MG63 (cell line): ENCODE measurements around the gene DIP2A. TPM values are rescaled to one million over a fixed set of nuclear protein-coding genes. Genes with fewer than 3 reads are reported as not detected.
"Not testable (repeated sequence)": the region's sequence is repeated elsewhere in the genome, so short reads cannot be mapped to it uniquely, and the experiment has no call there.

Experiments used
- DNase-seq: peaks from one replicate; pipeline ENCODE4 v3.0.0-alpha.2; 2020
- H3K27me3 ChIP-seq: fragments of 250-450 bp; sonication (Bioruptor Pico); 2 replicates; pipeline ENCODE4 v1.5.1; 2020; ENCODE audit warnings: mild to moderate bottlenecking, moderate library complexity
- H3K36me3 ChIP-seq: fragments of 250-450 bp; sonication (Bioruptor Pico); 2 replicates; pipeline ENCODE4 v1.5.1; 2020; ENCODE audit warnings: mild to moderate bottlenecking, moderate library complexity
- H3K4me3 ChIP-seq: fragments of 250-450 bp; sonication (Bioruptor Pico); 2 replicates; pipeline ENCODE4 v1.5.1; 2020; ENCODE audit warnings: mild to moderate bottlenecking, moderate library complexity
- H3K9me3 ChIP-seq: fragments of 250-450 bp; sonication (Bioruptor Pico); 2 replicates; pipeline ENCODE4 v1.5.1; 2020; ENCODE audit warnings: mild to moderate bottlenecking, moderate library complexity
- total RNA-seq: library from RNA; depleted of rRNA; stranded (reverse); fragments of >200 nt; shearing (Covaris generic); gene quantifications from 2 replicates; pipeline ENCODE4 v1.2.3, GENCODE V29; 2014; ENCODE audit warnings: low replicate concordance

DIP2A gene
- total RNA-seq, 1 experiment from 2014 or later: 15.9 TPM

- Histone ChIP-seq H3K4me3 (peak overlapping the region; percentile 83), H3K9me3 (no peaks in the 10 kb centered on the region), H3K27me3 (no peaks in the 10 kb centered on the region), H3K36me3 (peaks cover 24% of the 10 kb centered on the region)
- DNase-seq: peak; percentile 47
These were observed 843 bp downstream of the DIP2A start for GRCh38 chr21:46459356-46460112.

GRCh38 chr21:46461909-46462308 is 3.2 kb downstream of the DIP2A start:
- no peak for DNase-seq
- no peaks in the 10 kb centered on the region for H3K9me3 ChIP-seq
- no peak overlapping the region for H3K4me3 ChIP-seq
- H3K36me3 ChIP-seq: peaks cover 21% of the 10 kb centered on the region
- no peaks in the 10 kb centered on the region for H3K27me3 ChIP-seq

DNA sequence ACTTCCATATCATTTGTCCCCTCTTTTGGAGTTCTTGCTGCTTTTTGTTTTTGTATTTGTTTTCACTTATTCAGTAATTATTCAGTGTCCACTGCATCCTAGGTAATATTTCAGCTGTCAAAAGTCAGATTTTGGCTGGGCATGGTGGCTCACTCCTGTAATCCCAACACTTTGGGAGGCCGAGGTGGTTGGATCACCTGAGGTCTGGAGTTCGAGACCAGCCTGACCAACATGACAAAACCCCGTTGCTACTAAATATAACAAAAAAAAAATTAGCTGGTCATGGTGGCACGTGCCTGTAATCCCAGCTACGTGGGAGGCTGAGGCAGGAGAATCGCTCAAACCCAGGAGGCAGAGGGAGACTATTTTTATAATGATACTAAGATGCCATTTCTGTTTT is 6.5 kb downstream of the DIP2A start:
- H3K9me3 ChIP-seq, H3K4me3 ChIP-seq: not testable (repeated sequence)

GRCh38 chr21:46465651-46466050 is 7.0 kb downstream of the DIP2A start:
- no peak for DNase-seq
- Histone ChIP-seq H3K36me3 (peaks cover 29% of the 10 kb centered on the region), H3K4me3 (no peak overlapping the region), H3K27me3 (no peaks in the 10 kb centered on the region), H3K9me3 (no peaks in the 10 kb centered on the region)

More for the DNA sequence above, 6.5 kb downstream of the DIP2A start:
- peaks cover 29% of the 10 kb centered on the region for H3K36me3 ChIP-seq
- not testable (repeated sequence) for DNase-seq, H3K27me3 ChIP-seq

GRCh38 chr21:46468108-46468774 is 9.6 kb downstream of the DIP2A start:
- peaks cover 23% of the 10 kb centered on the region for H3K36me3 ChIP-seq
- H3K4me3 ChIP-seq: no peak overlapping the region
- no peaks in the 10 kb centered on the region for H3K9me3 ChIP-seq
- H3K27me3 ChIP-seq: no peaks in the 10 kb centered on the region
- DNase-seq: no peak

DNA sequence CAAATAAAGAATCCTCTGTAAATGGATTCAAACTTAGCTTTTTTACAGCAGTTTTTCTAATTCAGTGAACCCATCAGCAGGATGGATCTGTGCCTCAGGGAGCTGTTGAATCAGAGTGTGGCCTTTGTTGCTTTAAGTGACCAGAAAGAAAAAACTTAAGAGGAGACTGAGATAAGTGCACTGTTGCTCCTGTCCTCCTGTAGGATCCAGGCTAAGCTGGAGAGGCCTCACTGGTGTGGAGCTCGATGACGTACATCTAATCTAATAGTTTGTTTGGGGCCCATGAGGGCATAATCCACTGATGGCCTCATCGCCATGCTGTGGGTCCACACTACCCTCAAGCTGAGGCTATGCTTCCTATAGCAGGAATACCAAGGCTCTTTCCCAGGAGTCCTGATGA is 10.6 kb downstream of the DIP2A start:
- H3K4me3 ChIP-seq: no peak overlapping the region
- no peak for DNase-seq
- no peaks in the 10 kb centered on the region for H3K27me3 ChIP-seq
- no peaks in the 10 kb centered on the region for H3K9me3 ChIP-seq
- H3K36me3 ChIP-seq: peaks cover 20% of the 10 kb centered on the region

- no peaks in the 10 kb centered on the region for H3K9me3 ChIP-seq
- H3K4me3 ChIP-seq: no peak overlapping the region
- no peak for DNase-seq
- peaks cover 16% of the 10 kb centered on the region; the same call in 1 of the 2 replicates for H3K36me3 ChIP-seq
- no peaks in the 10 kb centered on the region for H3K27me3 ChIP-seq
These were observed 12.8 kb downstream of the DIP2A start for GRCh38 chr21:46471514-46471913.

- H3K36me3 ChIP-seq: peaks cover 21% of the 10 kb centered on the region
- no peaks in the 10 kb centered on the region for H3K27me3 ChIP-seq
- no peaks in the 10 kb centered on the region for H3K9me3 ChIP-seq
- DNase-seq: no peak
- H3K4me3 ChIP-seq: no peak overlapping the region
These were observed 13.6 kb downstream of the DIP2A start for GRCh38 chr21:46472246-46472645.

DNA sequence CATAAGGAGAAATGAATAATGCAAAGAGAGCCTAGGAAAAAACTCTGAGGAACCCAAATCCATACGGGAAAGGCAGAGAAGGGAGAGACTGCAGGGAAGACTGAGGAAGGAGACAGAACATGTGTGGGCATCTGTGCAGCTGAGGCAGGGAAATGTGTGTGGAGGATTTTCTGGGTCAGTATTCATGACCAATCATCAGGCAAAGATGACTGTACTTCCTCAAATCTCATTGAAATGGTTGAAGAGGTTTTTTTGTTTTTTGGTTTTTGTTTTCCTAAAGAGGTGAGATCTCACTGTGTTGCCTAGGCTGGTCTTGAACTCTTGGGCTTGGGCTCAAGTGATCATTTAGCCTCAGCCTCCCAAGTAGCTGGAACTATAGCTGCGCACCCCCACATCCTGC is 15.7 kb downstream of the DIP2A start:
- H3K9me3 ChIP-seq: no peaks in the 10 kb centered on the region
- H3K36me3 ChIP-seq: peaks cover 27% of the 10 kb centered on the region
- no peak for DNase-seq
- H3K4me3 ChIP-seq: no peak overlapping the region
- H3K27me3 ChIP-seq: no peaks in the 10 kb centered on the region

GRCh38 chr21:46475296-46475695 is 16.6 kb downstream of the DIP2A start:
- DNase-seq: no peak
- H3K27me3 ChIP-seq: no peaks in the 10 kb centered on the region
- no peak overlapping the region for H3K4me3 ChIP-seq
- H3K9me3 ChIP-seq: no peaks in the 10 kb centered on the region
- H3K36me3 ChIP-seq: peaks cover 25% of the 10 kb centered on the region

DNA sequence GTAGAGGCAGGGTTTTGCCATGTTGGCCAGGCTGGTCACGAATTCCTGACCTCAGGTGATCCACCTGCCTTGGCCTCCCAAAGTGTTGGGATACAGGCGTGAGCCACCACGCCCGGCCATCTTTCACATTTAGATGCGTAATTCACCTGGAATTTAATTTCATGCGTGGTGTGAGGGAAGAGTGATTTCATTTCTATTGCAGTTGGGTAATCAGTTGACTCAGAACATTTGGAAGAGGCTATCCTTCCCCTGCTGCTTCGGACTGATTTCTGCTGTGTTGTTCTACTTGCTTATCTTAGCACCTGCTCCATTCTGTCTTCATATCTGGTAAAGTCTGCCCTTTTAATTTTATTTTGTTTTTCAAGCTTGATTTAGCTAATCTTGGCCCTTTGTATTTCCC is 19.1 kb downstream of the DIP2A start:
- Histone ChIP-seq H3K9me3 (no peaks in the 10 kb centered on the region), H3K36me3 (peaks cover 40% of the 10 kb centered on the region), H3K4me3 (no peak overlapping the region), H3K27me3 (no peaks in the 10 kb centered on the region)
- DNase-seq: no peak

DNA sequence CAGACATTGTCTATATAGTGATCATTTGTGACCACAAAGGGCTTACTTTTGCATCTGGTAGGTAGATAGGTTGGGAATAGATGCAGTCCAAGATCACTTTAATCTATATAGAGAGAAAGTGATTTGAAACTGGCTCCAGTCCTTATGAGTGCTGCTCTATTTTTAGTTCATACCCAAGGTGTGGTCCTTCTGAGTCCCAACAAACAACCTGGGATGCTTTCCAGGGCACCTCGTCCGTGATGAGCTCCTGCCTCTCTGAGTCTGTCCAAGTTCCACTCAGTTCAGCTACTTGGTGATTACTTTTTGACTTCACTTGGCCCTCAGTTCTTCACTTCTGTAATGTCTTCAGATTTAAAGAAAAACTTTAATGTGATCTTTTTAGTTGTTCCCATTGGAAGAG is 20.2 kb downstream of the DIP2A start:
- H3K27me3 ChIP-seq: no peaks in the 10 kb centered on the region
- H3K36me3 ChIP-seq: peaks cover 38% of the 10 kb centered on the region
- no peak for DNase-seq
- H3K9me3 ChIP-seq: no peaks in the 10 kb centered on the region
- H3K4me3 ChIP-seq: no peak overlapping the region

GRCh38 chr21:46480466-46480865 is 21.8 kb downstream of the DIP2A start:
- no peak overlapping the region for H3K4me3 ChIP-seq
- H3K36me3 ChIP-seq: peaks cover 42% of the 10 kb centered on the region
- no peak for DNase-seq
- H3K9me3 ChIP-seq: no peaks in the 10 kb centered on the region
- H3K27me3 ChIP-seq: no peaks in the 10 kb centered on the region

DNA sequence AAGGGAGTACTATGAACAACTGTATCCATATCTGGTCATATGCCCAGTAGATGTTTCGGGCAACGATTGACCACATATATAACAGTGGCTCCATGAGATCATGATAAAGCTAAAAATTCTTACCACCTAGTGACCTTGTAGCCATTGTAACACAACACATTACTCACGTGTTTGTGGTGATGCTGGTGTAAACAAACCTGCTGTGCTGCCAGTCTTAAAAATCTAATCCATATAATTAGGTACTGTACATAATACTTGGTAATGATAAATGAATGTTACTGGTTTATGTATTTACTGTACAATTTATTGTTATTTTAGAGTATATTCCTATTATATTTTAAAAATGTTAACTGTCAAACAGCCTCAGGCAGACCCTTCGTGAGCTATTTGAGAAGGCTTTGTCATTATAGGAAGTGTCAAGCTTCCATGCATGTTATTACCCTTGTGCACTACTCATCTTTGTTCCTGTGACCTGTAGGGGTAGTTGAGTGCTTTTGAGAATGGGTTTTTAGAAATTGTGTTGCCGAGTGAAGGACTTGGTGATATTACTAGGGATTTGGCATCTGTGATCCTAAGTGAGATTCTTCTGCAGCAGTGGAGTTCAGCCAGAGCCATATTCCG is 23.6 kb downstream of the DIP2A start:
- DNase-seq: no peak
- no peaks in the 10 kb centered on the region for H3K9me3 ChIP-seq
- no peaks in the 10 kb centered on the region for H3K27me3 ChIP-seq
- H3K36me3 ChIP-seq: peaks cover 46% of the 10 kb centered on the region
- H3K4me3 ChIP-seq: no peak overlapping the region

- peaks cover 49% of the 10 kb centered on the region for H3K36me3 ChIP-seq
- no peak overlapping the region for H3K4me3 ChIP-seq
- H3K27me3 ChIP-seq: no peaks in the 10 kb centered on the region
- DNase-seq: no peak
- no peaks in the 10 kb centered on the region for H3K9me3 ChIP-seq
These were observed 24.1 kb downstream of the DIP2A start for GRCh38 chr21:46482846-46483231.

GRCh38 chr21:46483300-46484295 is 24.9 kb downstream of the DIP2A start:
- no peaks in the 10 kb centered on the region for H3K27me3 ChIP-seq
- peaks cover 50% of the 10 kb centered on the region for H3K36me3 ChIP-seq
- DNase-seq: no peak
- no peak overlapping the region for H3K4me3 ChIP-seq
- no peaks in the 10 kb centered on the region for H3K9me3 ChIP-seq
